GM18498 (cell line): ENCODE results near the gene ABLIM3.
A peak's percentile ranks its signal among the peaks of the same experiment; 100 is the strongest.

Source experiments
- ATAC-seq: cut with Tn5 transposase; IDR thresholded peaks from one replicate; pipeline ENCODE4 v1.9.1; 2021; ENCODE audit warnings: mild to moderate bottlenecking, moderate library complexity; ENCODE audit not compliant: unreplicated experiment

Gene ABLIM3

GRCh38 chr5:149156435-149157083, 15.3 kb downstream of the ABLIM3 start:
- no peak for ATAC-seq

GRCh38 chr5:149157330-149157729, 16.0 kb downstream of the ABLIM3 start:
- no peak for ATAC-seq

- ATAC-seq: no peak
These were observed 19.0 kb downstream of the ABLIM3 start for GRCh38 chr5:149160291-149160787.

- no peak for ATAC-seq
These were observed 19.9 kb downstream of the ABLIM3 start for GRCh38 chr5:149161026-149161687.

GRCh38 chr5:149161850-149162249, 20.6 kb downstream of the ABLIM3 start:
- no peak for ATAC-seq

GRCh38 chr5:149162401-149163084, 21.2 kb downstream of the ABLIM3 start:
- ATAC-seq: peak; percentile 76

- ATAC-seq: no peak
These were observed 23.4 kb downstream of the ABLIM3 start for GRCh38 chr5:149164731-149165130.

GRCh38 chr5:149166128-149166527, 24.8 kb downstream of the ABLIM3 start:
- ATAC-seq: no peak

- ATAC-seq: no peak
These were observed 25.4 kb downstream of the ABLIM3 start for GRCh38 chr5:149166591-149167100.

- ATAC-seq: no peak
These were observed 27.1 kb downstream of the ABLIM3 start for GRCh38 chr5:149168276-149168906.

GRCh38 chr5:149170299-149170698, 29.0 kb downstream of the ABLIM3 start:
- no peak for ATAC-seq

- ATAC-seq: peak; percentile 72
These were observed 31.0 kb downstream of the ABLIM3 start for GRCh38 chr5:149172261-149172660.

GRCh38 chr5:149172709-149173505, 31.6 kb downstream of the ABLIM3 start:
- ATAC-seq: no peak

- ATAC-seq: no peak
These were observed 33.5 kb downstream of the ABLIM3 start for GRCh38 chr5:149174847-149175234.

GRCh38 chr5:149175346-149176105, 34.2 kb downstream of the ABLIM3 start:
- no peak for ATAC-seq

- ATAC-seq: no peak
These were observed 36.1 kb downstream of the ABLIM3 start for GRCh38 chr5:149177339-149177843.

GRCh38 chr5:149177911-149178565, 36.7 kb downstream of the ABLIM3 start:
- no peak for ATAC-seq

- no peak for ATAC-seq
These were observed 40.4 kb downstream of the ABLIM3 start for GRCh38 chr5:149181732-149182131.

GRCh38 chr5:149182241-149182640, 40.9 kb downstream of the ABLIM3 start:
- ATAC-seq: no peak
